Astrocyte (in vitro differentiated cells and primary cell): ENCODE measurements around the gene COPS4.

ENCODE experiments used
- CTCF ChIP-seq: IDR thresholded peaks from 2 replicates; pipeline ENCODE4 v1.5.1; 2011; ENCODE audit warnings: low read depth, mild to moderate bottlenecking, inconsistent platforms, low read length, moderate library complexity; ENCODE audit not compliant: insufficient read depth
- EZH2 ChIP-seq: IDR thresholded peaks from 2 replicates; pipeline ENCODE4 v1.6.1; 2012; ENCODE audit warnings: mild to moderate bottlenecking, low read length, inconsistent platforms; ENCODE audit not compliant: insufficient read depth

DNA sequence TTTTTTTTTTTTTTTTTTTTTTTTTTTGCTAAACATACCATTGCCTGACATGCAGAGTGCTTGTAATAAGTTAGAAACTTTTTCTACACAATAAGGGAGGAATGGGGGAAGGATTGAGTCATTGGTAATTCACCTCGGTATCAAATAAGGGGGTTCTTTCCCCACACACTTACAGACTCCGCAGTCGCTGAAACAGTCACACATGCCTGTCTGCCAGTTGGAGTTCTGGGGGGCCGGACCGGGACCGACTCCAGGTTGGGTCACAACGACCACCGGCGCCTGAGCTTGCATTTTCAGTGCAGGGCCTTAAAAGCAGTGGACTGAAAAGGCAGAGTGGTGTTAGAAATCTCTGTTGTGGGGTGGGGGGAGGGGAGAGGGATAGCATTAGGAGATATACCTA, 72.6 kb downstream of the COPS4 start:
- TF ChIP-seq CTCF (no peak), EZH2 (no peak)
